Stomach (tissue), 9 donors: ENCODE measurements around the gene GFM1. TPM values are rescaled to one million over a fixed set of nuclear protein-coding genes. Genes with fewer than 3 reads are reported as not detected.

Experiments used
- DNase-seq, 2 donors: peaks; one replicate each; pipeline versions ENCODE4 v3.0.0 to v3.0.0-alpha.2; 2013 to 2019
- H3K27ac ChIP-seq, 5 donors: fragments of 200-600 bp in 4 of 5; sonication (generic) in 4 of 5; one replicate each; pipeline ENCODE4 v1.5.1; 2013 to 2019; ENCODE audit warnings: mild to moderate bottlenecking in 1 of 5, moderate library complexity in 1 of 5
- H3K27me3 ChIP-seq, 3 donors: fragments of 200-600 bp; sonication (generic); one replicate each; pipeline ENCODE4 v1.5.1; 2017 to 2019; ENCODE audit warnings: mixed run types in 1 of 3
- H3K36me3 ChIP-seq, 4 donors: fragments of 200-600 bp; sonication (generic); 1 replicate in 3 of 4; 2 replicates in 1 of 4; pipeline ENCODE4 v1.5.1; 2016 to 2019
- H3K4me1 ChIP-seq, 4 donors: fragments of 200-600 bp; sonication (generic); one replicate each; pipeline ENCODE4 v1.5.1; 2016 to 2019
- H3K4me3 ChIP-seq, 4 donors: fragments of 200-600 bp; sonication (generic) in 3 of 4; one replicate each; pipeline ENCODE4 v1.5.1; 2016 to 2019; ENCODE audit warnings: mild to moderate bottlenecking in 1 of 4
- H3K9me3 ChIP-seq, 4 donors: fragments of 200-600 bp; sonication (generic); one replicate each; pipeline ENCODE4 v1.5.1; 2016 to 2019
- CTCF ChIP-seq, 7 experiments: fragments of 450-650 bp in 4 of 7; fragments of 200-600 bp in 3 of 7; sonication (generic) in 3 of 7; IDR thresholded peaks; one replicate each; pipeline ENCODE4 v1.5.1; 2016 to 2019; ENCODE audit warnings: antibody characterized with exemption in 7 of 7, control low read depth in 2 of 7, mild to moderate bottlenecking in 1 of 7
- EP300 ChIP-seq: sonication (generic); formaldehyde crosslinking; IDR thresholded peaks from one replicate; pipeline ENCODE4 v1.6.1; 2017; ENCODE audit warnings: antibody characterized with exemption
- POLR2A ChIP-seq, 4 donors: fragments of 450-650 bp; IDR thresholded peaks; one replicate each; pipeline ENCODE4 v1.6.1; 2016; ENCODE audit warnings: antibody characterized with exemption in 4 of 4, control low read depth in 2 of 4, mild to moderate bottlenecking in 1 of 4, moderate library complexity in 1 of 4
- POLR2AphosphoS5 ChIP-seq, 3 donors: sonication (generic); formaldehyde crosslinking; IDR thresholded peaks; one replicate each; pipeline ENCODE4 v1.6.1; 2016; ENCODE audit warnings: antibody characterized with exemption in 3 of 3
- WGBS, 5 donors: extraction: QIAGEN DNeasy Blood & Tissue Kit in 3 of 5; methylation state at CpG; one replicate each; pipeline versions ENCODE4 v1.1.5 to v1.1.7; 2013 to 2018; 5-methylcytosine and 5-hydroxymethylcytosine counted together
- intact Hi-C: fragments of 100-400 bp; cut with DNase I; formaldehyde crosslinking; loops from one replicate; pipeline ENCODE4 v1.15.1; 2023; ENCODE audit warnings: low total_unique reads
- polyA plus RNA-seq, 3 donors: library from polyadenylated mRNA; stranded (reverse); fragments of 200-250 nt; gene quantifications; one replicate each; pipeline ENCODE4 v1.2.3, GENCODE V29; 2013
- total RNA-seq, 5 donors: library from RNA; depleted of rRNA; stranded (reverse); fragments of >200 nt; gene quantifications; one replicate each; pipeline versions ENCODE4 v1.1.0 to v1.2.3, GENCODE V29; 2014 to 2016
- donor health status: healthy with polysubstance abuse.
- donor health status: Bipolar disorder and iron deficiency.
- donor health status: healthy.

GFM1 gene
- total and polyA plus RNA-seq, 8 donors: 8.5 to 91.4 (median 23.6) TPM

- intact Hi-C loops: no loop called here
These were observed 2.3 kb upstream of the GFM1 start for GRCh38 chr3:158642005-158642404.

GRCh38 chr3:158642474-158643210, 1.7 kb upstream of the GFM1 start:
- peaks cover 7 to 32% (median 18%) of the 10 kb centered on the region in 4 donors for H3K4me1 ChIP-seq
- H3K4me3 ChIP-seq: no peak overlapping the region
- no peak for DNase-seq
- H3K36me3 ChIP-seq: peaks cover 0 to 15% (median 11%) of the 10 kb centered on the region in 4 donors
- intact Hi-C loops: no loop called here
- TF ChIP-seq CTCF (IDR thresholded peaks at IDR 0.05): no peak
- no peak for TF ChIP-seq POLR2AphosphoS5 (IDR thresholded peaks at IDR 0.05)
- TF ChIP-seq POLR2A (IDR thresholded peaks at IDR 0.05): no peak
- no peak for TF ChIP-seq EP300
- no peaks in the 10 kb centered on the region for H3K27me3 ChIP-seq
- 82 to 86% (median 82%) methylated on average over 6 of the region's 6 CpGs for WGBS, 5 donors
- H3K27ac ChIP-seq: no peak overlapping the region
- no peaks in the 10 kb centered on the region for H3K9me3 ChIP-seq

More at GRCh38 chr3:158642005-158642404, 2.3 kb upstream of the GFM1 start:
- H3K27me3 ChIP-seq: no peaks in the 10 kb centered on the region
- no peak overlapping the region for H3K4me3 ChIP-seq
- H3K36me3 ChIP-seq: peaks cover 0 to 10% (median 8%) of the 10 kb centered on the region in 4 donors
- peaks cover 7 to 26% (median 17%) of the 10 kb centered on the region in 4 donors for H3K4me1 ChIP-seq
- no peak for TF ChIP-seq POLR2A (IDR thresholded peaks at IDR 0.05)
- no peak for TF ChIP-seq EP300
- TF ChIP-seq POLR2AphosphoS5 (IDR thresholded peaks at IDR 0.05): no peak
- no peak for TF ChIP-seq CTCF (IDR thresholded peaks at IDR 0.05)
- no peak overlapping the region for H3K27ac ChIP-seq
- DNase-seq: no peak
- WGBS, 5 donors: 84 to 94% (median 90%) methylated on average over 7 of the region's 7 CpGs
- no peaks in the 10 kb centered on the region for H3K9me3 ChIP-seq

GRCh38 chr3:158649791-158650190, 5.5 kb downstream of the GFM1 start:
- intact Hi-C loops: no loop called here
- 41 to 74% (median 69%) methylated on average over 4 of the region's 4 CpGs for WGBS, 5 donors
- H3K27ac ChIP-seq: no peak overlapping the region

GRCh38 chr3:158651192-158651591, 6.9 kb downstream of the GFM1 start:
- intact Hi-C loops: no loop called here
- Histone ChIP-seq H3K9me3 (no peaks in the 10 kb centered on the region), H3K27me3 (no peaks in the 10 kb centered on the region), H3K36me3 (peaks cover 35 to 95% (median 86%) of the 10 kb centered on the region in 4 donors), H3K4me3 (no peak overlapping the region), H3K4me1 (peaks cover 0 to 16% (median 5%) of the 10 kb centered on the region in 4 donors), H3K27ac (no peak overlapping the region)
- 93 to 98% (median 96%) methylated on average over 2 of the region's 2 CpGs for WGBS, 5 donors
- TF ChIP-seq EP300 (no peak), CTCF (IDR thresholded peaks at IDR 0.05) (no peak), POLR2A (IDR thresholded peaks at IDR 0.05) (no peak), POLR2AphosphoS5 (IDR thresholded peaks at IDR 0.05) (no peak)
- no peak for DNase-seq

More at GRCh38 chr3:158649791-158650190, 5.5 kb downstream of the GFM1 start:
- no peak for DNase-seq
- Histone ChIP-seq H3K27me3 (no peaks in the 10 kb centered on the region), H3K4me1 (peaks cover 7 to 29% (median 18%) of the 10 kb centered on the region in 4 donors), H3K36me3 (peaks cover 28 to 82% (median 73%) of the 10 kb centered on the region in 4 donors), H3K4me3 (no peak overlapping the region), H3K9me3 (no peaks in the 10 kb centered on the region)
- no peak for TF ChIP-seq POLR2AphosphoS5 (IDR thresholded peaks at IDR 0.05)
- no peak for TF ChIP-seq EP300
- no peak for TF ChIP-seq CTCF (IDR thresholded peaks at IDR 0.05)
- TF ChIP-seq POLR2A (IDR thresholded peaks at IDR 0.05): no peak
